Stomach (tissue), 9 donors: ENCODE measurements around the gene CEP76. TPM values are rescaled to one million over a fixed set of nuclear protein-coding genes. Genes with fewer than 3 reads are reported as not detected.

Experiments
- DNase-seq, 2 donors: peaks; one replicate each; pipeline versions ENCODE4 v3.0.0 to v3.0.0-alpha.2; 2013 to 2019
- H3K27ac ChIP-seq, 5 donors: fragments of 200-600 bp in 4 of 5; sonication (generic) in 4 of 5; one replicate each; pipeline ENCODE4 v1.5.1; 2013 to 2019; ENCODE audit warnings: mild to moderate bottlenecking in 1 of 5, moderate library complexity in 1 of 5
- H3K27me3 ChIP-seq, 3 donors: fragments of 200-600 bp; sonication (generic); one replicate each; pipeline ENCODE4 v1.5.1; 2017 to 2019; ENCODE audit warnings: mixed run types in 1 of 3
- H3K36me3 ChIP-seq, 4 donors: fragments of 200-600 bp; sonication (generic); 1 replicate in 3 of 4; 2 replicates in 1 of 4; pipeline ENCODE4 v1.5.1; 2016 to 2019
- H3K4me1 ChIP-seq, 4 donors: fragments of 200-600 bp; sonication (generic); one replicate each; pipeline ENCODE4 v1.5.1; 2016 to 2019
- H3K4me3 ChIP-seq, 4 donors: fragments of 200-600 bp; sonication (generic) in 3 of 4; one replicate each; pipeline ENCODE4 v1.5.1; 2016 to 2019; ENCODE audit warnings: mild to moderate bottlenecking in 1 of 4
- H3K9me3 ChIP-seq, 4 donors: fragments of 200-600 bp; sonication (generic); one replicate each; pipeline ENCODE4 v1.5.1; 2016 to 2019
- CTCF ChIP-seq, 7 experiments: fragments of 450-650 bp in 4 of 7; fragments of 200-600 bp in 3 of 7; sonication (generic) in 3 of 7; IDR thresholded peaks; one replicate each; pipeline ENCODE4 v1.5.1; 2016 to 2019; ENCODE audit warnings: antibody characterized with exemption in 7 of 7, control low read depth in 2 of 7, mild to moderate bottlenecking in 1 of 7
- EP300 ChIP-seq: sonication (generic); formaldehyde crosslinking; IDR thresholded peaks from one replicate; pipeline ENCODE4 v1.6.1; 2017; ENCODE audit warnings: antibody characterized with exemption
- POLR2A ChIP-seq, 4 donors: fragments of 450-650 bp; IDR thresholded peaks; one replicate each; pipeline ENCODE4 v1.6.1; 2016; ENCODE audit warnings: antibody characterized with exemption in 4 of 4, control low read depth in 2 of 4, mild to moderate bottlenecking in 1 of 4, moderate library complexity in 1 of 4
- POLR2AphosphoS5 ChIP-seq, 3 donors: sonication (generic); formaldehyde crosslinking; IDR thresholded peaks; one replicate each; pipeline ENCODE4 v1.6.1; 2016; ENCODE audit warnings: antibody characterized with exemption in 3 of 3
- WGBS, 5 donors: extraction: QIAGEN DNeasy Blood & Tissue Kit in 3 of 5; methylation state at CpG; one replicate each; pipeline versions ENCODE4 v1.1.5 to v1.1.7; 2013 to 2018; 5-methylcytosine and 5-hydroxymethylcytosine counted together
- intact Hi-C: fragments of 100-400 bp; cut with DNase I; formaldehyde crosslinking; loops from one replicate; pipeline ENCODE4 v1.15.1; 2023; ENCODE audit warnings: low total_unique reads
- polyA plus RNA-seq, 3 donors: library from polyadenylated mRNA; stranded (reverse); fragments of 200-250 nt; gene quantifications; one replicate each; pipeline ENCODE4 v1.2.3, GENCODE V29; 2013
- total RNA-seq, 5 donors: library from RNA; depleted of rRNA; stranded (reverse); fragments of >200 nt; gene quantifications; one replicate each; pipeline versions ENCODE4 v1.1.0 to v1.2.3, GENCODE V29; 2014 to 2016
- donor health status: healthy with polysubstance abuse.
- donor health status: Bipolar disorder and iron deficiency.
- donor health status: healthy.

Gene CEP76
- total and polyA plus RNA-seq, 8 donors, result 2.4 to 57.2 (median 7.9) TPM

- Histone ChIP-seq H3K27ac (peak overlapping the region; percentile 90 to 97 (median 94)), H3K36me3 (no peaks in the 10 kb centered on the region), H3K27me3 (no peaks in the 10 kb centered on the region), H3K9me3 (no peaks in the 10 kb centered on the region), H3K4me3 (peak overlapping the region; percentile 74 to 90 (median 82)), H3K4me1 (peaks cover 10 to 55% (median 29%) of the 10 kb centered on the region in 4 donors)
- intact Hi-C loops, result no loop called here
- TF ChIP-seq POLR2A (IDR thresholded peaks at IDR 0.05), result no peak
- peak in 2 of 3 donors; percentile 24 to 38 for TF ChIP-seq POLR2AphosphoS5 (IDR thresholded peaks at IDR 0.05)
- 0 to 2% (median 1%) methylated on average over 26 to 89 of the region's 89 CpGs for WGBS, 5 donors
- DNase-seq, result peak; percentile 34 to 76
Observed at GRCh38 chr18:12656938-12657683, 45.4 kb downstream of the CEP76 start.

GRCh38 chr18:12656605-12656937, 46.0 kb downstream of the CEP76 start:
- 21 to 34% (median 29%) methylated on average over 3 of the region's 3 CpGs for WGBS, 5 donors
- Histone ChIP-seq H3K36me3 (no peaks in the 10 kb centered on the region), H3K4me1 (peaks cover 10 to 57% (median 31%) of the 10 kb centered on the region in 4 donors), H3K27ac (peak overlapping the region in 4 of 5 donors; percentile 90 to 97 (median 93)), H3K27me3 (no peaks in the 10 kb centered on the region), H3K9me3 (no peaks in the 10 kb centered on the region), H3K4me3 (peak overlapping the region; percentile 74 to 90 (median 82))
- intact Hi-C loops, result no loop called here
- peak in 1 of 2 donors; percentile 40 for DNase-seq
- TF ChIP-seq EP300 (no peak), CTCF (IDR thresholded peaks at IDR 0.05) (no peak), POLR2A (IDR thresholded peaks at IDR 0.05) (no peak), POLR2AphosphoS5 (IDR thresholded peaks at IDR 0.05) (no peak)

- 88 to 100% (median 96%) methylated on average over 1 of the region's 1 CpG for WGBS, 5 donors
- Histone ChIP-seq H3K4me1 (peaks cover 10 to 56% (median 33%) of the 10 kb centered on the region in 4 donors), H3K27ac (no peak overlapping the region), H3K4me3 (no peak overlapping the region), H3K9me3 (no peaks in the 10 kb centered on the region), H3K36me3 (no peaks in the 10 kb centered on the region), H3K27me3 (no peaks in the 10 kb centered on the region)
- TF ChIP-seq EP300 (no peak), POLR2A (IDR thresholded peaks at IDR 0.05) (no peak), POLR2AphosphoS5 (IDR thresholded peaks at IDR 0.05) (no peak), CTCF (IDR thresholded peaks at IDR 0.05) (no peak)
- DNase-seq, result no peak
- intact Hi-C loops, result no loop called here
Observed at GRCh38 chr18:12654971-12655370, 47.6 kb downstream of the CEP76 start.

- Histone ChIP-seq H3K9me3 (no peaks in the 10 kb centered on the region), H3K27ac (peak overlapping the region in 1 of 5 donors; percentile 14), H3K4me1 (peaks cover 9 to 40% (median 24%) of the 10 kb centered on the region in 4 donors), H3K27me3 (no peaks in the 10 kb centered on the region), H3K4me3 (no peak overlapping the region), H3K36me3 (no peaks in the 10 kb centered on the region)
- WGBS, 5 donors, result 57 to 77% (median 72%) methylated on average over 3 of the region's 3 CpGs
- DNase-seq, result no peak
- TF ChIP-seq CTCF (IDR thresholded peaks at IDR 0.05), result no peak
- no peak for TF ChIP-seq EP300
- TF ChIP-seq POLR2A (IDR thresholded peaks at IDR 0.05), result no peak
- TF ChIP-seq POLR2AphosphoS5 (IDR thresholded peaks at IDR 0.05), result no peak
- intact Hi-C loops, result no loop called here
Observed at GRCh38 chr18:12652861-12653401, 49.6 kb downstream of the CEP76 start.

- H3K36me3 ChIP-seq, result no peaks in the 10 kb centered on the region
- H3K9me3 ChIP-seq, result no peaks in the 10 kb centered on the region
- H3K27ac ChIP-seq, result no peak overlapping the region
- 57 to 69% (median 60%) methylated on average over 4 of the region's 4 CpGs for WGBS, 5 donors
- no peak for DNase-seq
- H3K4me1 ChIP-seq, result peaks cover 3 to 35% (median 22%) of the 10 kb centered on the region in 4 donors
- no peak overlapping the region for H3K4me3 ChIP-seq
- intact Hi-C loops, result no loop called here
- no peak for TF ChIP-seq POLR2A (IDR thresholded peaks at IDR 0.05)
- no peak for TF ChIP-seq EP300
- no peak for TF ChIP-seq POLR2AphosphoS5 (IDR thresholded peaks at IDR 0.05)
- TF ChIP-seq CTCF (IDR thresholded peaks at IDR 0.05), result no peak
- no peaks in the 10 kb centered on the region for H3K27me3 ChIP-seq
Observed at GRCh38 chr18:12651651-12652050, 50.9 kb downstream of the CEP76 start.
